DND-41 (cell line): ENCODE data around the gene CREBL2.

Experiments used
- ATAC-seq: fragments of 200-7000 bp; cut with Tn5 transposase; 3 replicates; pipeline ENCODE4 v1.9.1; 2021; ENCODE audit warnings: low read depth; ENCODE audit not compliant: insufficient read depth
- DNase-seq: peaks from one replicate; pipeline ENCODE4 v3.0.0-alpha.2; 2020
- H2AFZ ChIP-seq: 2 replicates; pipeline ENCODE4 v1.6.0; 2012; ENCODE audit warnings: low read depth, low read length
- H3K27ac ChIP-seq: 2 replicates; pipeline ENCODE4 v1.5.1; 2012; ENCODE audit warnings: low read length, inconsistent platforms
- H3K27me3 ChIP-seq: fragments of 200-600 bp; sonication (generic); 2 replicates; pipeline ENCODE4 v1.6.0; 2012; ENCODE audit warnings: low read length, mild to moderate bottlenecking, inconsistent platforms; ENCODE audit not compliant: insufficient read depth, poor library complexity
- H3K36me3 ChIP-seq: 2 replicates; pipeline ENCODE4 v1.5.1; 2012; ENCODE audit warnings: low read length, inconsistent platforms; ENCODE audit not compliant: insufficient read depth
- H3K4me1 ChIP-seq: 2 replicates; pipeline ENCODE4 v1.5.1; 2012; ENCODE audit warnings: mild to moderate bottlenecking, low read length; ENCODE audit not compliant: insufficient read depth
- H3K4me2 ChIP-seq: 2 replicates; pipeline ENCODE4 v1.6.0; 2012; ENCODE audit warnings: mild to moderate bottlenecking, moderate library complexity, low read length, inconsistent platforms; ENCODE audit not compliant: insufficient read depth
- H3K4me3 ChIP-seq, 2 experiments: fragments of 200-600 bp in 1 of 2; shearing (Covaris generic) in 1 of 2; 2 replicates each; pipeline ENCODE4 v1.5.1; 2012 to 2016; ENCODE audit warnings: inconsistent platforms in 2 of 2, low read length in 2 of 2, mild to moderate bottlenecking in 2 of 2, low read depth in 1 of 2, moderate library complexity in 1 of 2
- H3K79me2 ChIP-seq: 2 replicates; pipeline ENCODE4 v1.6.0; 2012; ENCODE audit warnings: low read length, inconsistent platforms; ENCODE audit not compliant: insufficient read depth
- H3K9ac ChIP-seq: 2 replicates; pipeline ENCODE4 v1.6.0; 2012; ENCODE audit warnings: low read depth, mild to moderate bottlenecking, inconsistent platforms, low read length, moderate library complexity
- H3K9me3 ChIP-seq: 2 replicates; pipeline ENCODE4 v1.5.1; 2012; ENCODE audit warnings: low read length, moderate library complexity, mild to moderate bottlenecking, inconsistent platforms; ENCODE audit not compliant: insufficient read depth, severe bottlenecking
- H4K20me1 ChIP-seq: 2 replicates; pipeline ENCODE4 v1.6.0; 2012; ENCODE audit warnings: low read length; ENCODE audit not compliant: insufficient read depth
- EZH2 ChIP-seq: IDR thresholded peaks from 3 replicates; pipeline ENCODE4 v1.6.1; 2012; ENCODE audit warnings: borderline replicate concordance, low read depth, mild to moderate bottlenecking, moderate library complexity, low read length, inconsistent platforms; ENCODE audit not compliant: severe bottlenecking
- TF ChIP-seq, protein P1 (sequence below): IDR thresholded peaks from 2 replicates; pipeline ENCODE4 v1.5.1; 2012; ENCODE audit warnings: borderline replicate concordance, low read length, moderate library complexity, mild to moderate bottlenecking; ENCODE audit not compliant: poor library complexity, severe bottlenecking; ENCODE audit errors: extremely low read depth

CREBL2 gene

DNA sequence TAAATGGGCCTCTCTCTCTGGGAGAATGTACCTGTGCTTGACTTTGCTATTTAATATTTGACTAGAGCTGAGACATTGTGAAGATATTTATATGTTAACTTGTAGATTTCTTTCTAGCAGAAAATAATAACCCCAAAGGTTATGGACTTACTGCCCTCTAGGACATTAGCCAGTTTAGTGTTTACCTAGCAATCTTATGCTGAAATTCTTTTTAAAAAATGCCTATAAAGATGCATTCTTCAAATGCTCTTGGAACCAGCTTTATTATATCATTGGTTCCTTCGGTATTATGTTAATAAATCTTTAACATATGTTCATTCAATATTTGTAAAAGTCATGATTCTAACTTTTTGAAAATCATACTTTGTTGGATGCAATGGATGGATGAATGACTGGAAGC, 56.3 kb downstream of the CREBL2 start:
- H4K20me1 ChIP-seq = no peaks in the 10 kb centered on the region
- no peak overlapping the region for H3K27ac ChIP-seq
- no peak overlapping the region for H2AFZ ChIP-seq
- H3K9me3 ChIP-seq = no peaks in the 10 kb centered on the region
- no peaks in the 10 kb centered on the region for H3K4me1 ChIP-seq
- no peak for ATAC-seq
- no peak overlapping the region for H3K4me2 ChIP-seq
- no peak for DNase-seq
- no peak overlapping the region for H3K4me3 ChIP-seq
- no peaks in the 10 kb centered on the region for H3K79me2 ChIP-seq
- H3K9ac ChIP-seq = no peak overlapping the region
- no peaks in the 10 kb centered on the region for H3K36me3 ChIP-seq
- peaks cover 8% of the 10 kb centered on the region for H3K27me3 ChIP-seq
- TF ChIP-seq, protein P1, sequence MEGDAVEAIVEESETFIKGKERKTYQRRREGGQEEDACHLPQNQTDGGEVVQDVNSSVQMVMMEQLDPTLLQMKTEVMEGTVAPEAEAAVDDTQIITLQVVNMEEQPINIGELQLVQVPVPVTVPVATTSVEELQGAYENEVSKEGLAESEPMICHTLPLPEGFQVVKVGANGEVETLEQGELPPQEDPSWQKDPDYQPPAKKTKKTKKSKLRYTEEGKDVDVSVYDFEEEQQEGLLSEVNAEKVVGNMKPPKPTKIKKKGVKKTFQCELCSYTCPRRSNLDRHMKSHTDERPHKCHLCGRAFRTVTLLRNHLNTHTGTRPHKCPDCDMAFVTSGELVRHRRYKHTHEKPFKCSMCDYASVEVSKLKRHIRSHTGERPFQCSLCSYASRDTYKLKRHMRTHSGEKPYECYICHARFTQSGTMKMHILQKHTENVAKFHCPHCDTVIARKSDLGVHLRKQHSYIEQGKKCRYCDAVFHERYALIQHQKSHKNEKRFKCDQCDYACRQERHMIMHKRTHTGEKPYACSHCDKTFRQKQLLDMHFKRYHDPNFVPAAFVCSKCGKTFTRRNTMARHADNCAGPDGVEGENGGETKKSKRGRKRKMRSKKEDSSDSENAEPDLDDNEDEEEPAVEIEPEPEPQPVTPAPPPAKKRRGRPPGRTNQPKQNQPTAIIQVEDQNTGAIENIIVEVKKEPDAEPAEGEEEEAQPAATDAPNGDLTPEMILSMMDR = no peak
- no peak for TF ChIP-seq EZH2

DNA sequence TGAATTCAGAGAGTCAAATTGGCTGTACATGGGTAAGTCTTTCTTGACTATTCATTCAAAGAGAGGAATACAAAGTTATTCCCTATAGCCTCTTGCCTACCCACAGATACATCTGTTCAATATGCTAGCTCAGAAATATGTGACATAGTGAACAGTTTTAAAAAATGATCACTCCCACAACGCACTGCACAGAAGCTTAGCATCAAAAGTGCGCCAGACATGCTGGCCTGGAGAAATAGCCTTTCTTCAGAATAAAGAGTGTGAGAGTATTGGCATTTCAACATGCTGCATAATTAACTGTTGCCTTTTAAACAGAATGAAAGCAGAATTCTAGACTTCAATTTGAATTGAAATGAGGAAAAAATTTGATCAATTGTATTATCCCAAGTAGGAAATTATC, 57.3 kb downstream of the CREBL2 start:
- no peak for DNase-seq
- H3K4me2 ChIP-seq = no peak overlapping the region
- H3K9ac ChIP-seq = no peak overlapping the region
- peaks cover 8% of the 10 kb centered on the region for H3K27me3 ChIP-seq
- H3K27ac ChIP-seq = no peak overlapping the region
- no peaks in the 10 kb centered on the region for H4K20me1 ChIP-seq
- TF ChIP-seq, protein P1 = no peak
- TF ChIP-seq EZH2 = no peak
- no peaks in the 10 kb centered on the region for H3K79me2 ChIP-seq
- H3K4me1 ChIP-seq = no peaks in the 10 kb centered on the region
- ATAC-seq = no peak
- no peak overlapping the region for H2AFZ ChIP-seq
- H3K4me3 ChIP-seq = no peak overlapping the region
- H3K36me3 ChIP-seq = no peaks in the 10 kb centered on the region
- H3K9me3 ChIP-seq = no peaks in the 10 kb centered on the region

DNA sequence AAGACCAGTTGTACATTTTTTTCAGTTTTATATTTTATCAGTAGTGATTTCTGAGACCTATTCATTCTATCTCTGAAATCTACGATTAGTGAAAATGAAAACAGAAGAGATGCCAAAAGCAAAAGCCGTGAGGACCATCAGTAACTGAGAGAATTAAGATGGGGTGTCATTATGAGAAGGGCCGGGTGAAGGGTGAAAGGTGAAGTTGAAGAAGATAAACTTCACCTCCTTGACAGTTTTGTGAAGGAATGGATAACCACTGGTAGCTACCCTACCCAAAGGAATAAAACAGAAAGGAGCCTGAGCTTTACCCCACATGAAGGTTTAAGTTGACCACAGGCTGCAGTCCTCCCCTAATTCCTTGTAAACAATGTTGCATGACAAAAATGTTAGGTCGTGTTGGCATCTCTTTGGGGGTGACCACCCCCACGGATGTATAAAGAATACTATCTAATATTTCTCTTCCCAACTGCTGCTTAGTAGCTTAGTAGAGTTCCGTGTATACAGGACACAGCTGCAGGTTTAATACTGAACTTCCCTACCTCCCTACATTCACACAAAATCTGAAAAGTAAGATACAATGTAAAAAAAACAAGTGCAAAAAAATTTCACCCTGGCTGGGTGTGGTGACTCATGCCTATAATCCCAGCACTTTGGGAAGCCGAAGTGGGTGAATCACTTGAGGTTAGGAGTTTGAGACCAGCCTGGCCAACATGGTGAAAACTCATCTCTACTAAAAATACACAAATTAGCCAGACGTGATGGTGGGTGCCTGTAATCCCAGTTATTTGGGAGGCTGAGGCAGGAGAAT, 60.4 kb downstream of the CREBL2 start:
- H3K27me3 ChIP-seq = peaks cover 8% of the 10 kb centered on the region
- H3K27ac ChIP-seq = no peak overlapping the region
- DNase-seq (no peak), ATAC-seq (no peak)
- no peaks in the 10 kb centered on the region for H3K4me1 ChIP-seq
- no peak overlapping the region for H3K4me3 ChIP-seq
- no peak overlapping the region for H3K4me2 ChIP-seq
- no peak overlapping the region for H2AFZ ChIP-seq
- no peaks in the 10 kb centered on the region for H4K20me1 ChIP-seq
- no peak overlapping the region for H3K9ac ChIP-seq
- H3K36me3 ChIP-seq = no peaks in the 10 kb centered on the region
- H3K9me3 ChIP-seq = no peaks in the 10 kb centered on the region
- TF ChIP-seq, protein P1 = no peak
- no peak for TF ChIP-seq EZH2
- H3K79me2 ChIP-seq = no peaks in the 10 kb centered on the region
